Measurements from ENCODE around the gene RPP25L.

GRCh38 chr9:34566322-34566721 is 45.6 kb downstream of the RPP25L start:
- TF ChIP-seq POLR2A (IDR thresholded peaks at IDR 0.05) = no peak
- TF ChIP-seq CTCF (IDR thresholded peaks at IDR 0.05) = no peak
